Stimulated activated CD8-positive, alpha-beta memory T cell treated with anti-CD3 and anti-CD28 coated beads, Interleukin-4, amount 100 ng/mL, for 1 hour (primary cell): ENCODE data around the gene CDK19.
"Not testable (repeated sequence)": the region's sequence is repeated elsewhere in the genome, so short reads cannot be mapped to it uniquely, and the experiment has no call there.

Experiments
- DNase-seq, 2 donors: peaks; one replicate each; pipeline ENCODE4 v3.0.0-alpha.2; 2020; ENCODE audit warnings: low read depth in 2 of 2, low spot score in 1 of 2

The CDK19 gene

DNA sequence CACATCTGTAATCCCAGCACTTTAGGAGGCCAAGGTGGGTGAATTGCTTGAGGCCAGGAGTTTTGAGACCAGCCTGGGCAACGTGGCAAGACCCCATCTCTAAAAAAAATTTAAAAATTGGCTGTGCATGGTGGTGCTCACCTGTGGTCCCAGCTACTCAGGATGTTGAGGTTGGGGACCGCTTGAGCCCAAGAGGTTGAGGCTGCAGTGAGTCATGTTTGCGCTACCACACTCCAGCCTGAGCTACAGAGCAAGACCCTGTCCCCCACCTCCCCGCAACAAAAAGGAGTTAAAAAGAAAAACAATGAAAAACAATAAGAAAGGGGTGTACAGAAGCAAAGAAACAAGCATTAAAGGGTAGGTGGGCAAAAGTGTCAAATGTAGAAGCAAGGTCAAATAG is 57.3 kb downstream of the CDK19 start:
- no peak for DNase-seq

DNA sequence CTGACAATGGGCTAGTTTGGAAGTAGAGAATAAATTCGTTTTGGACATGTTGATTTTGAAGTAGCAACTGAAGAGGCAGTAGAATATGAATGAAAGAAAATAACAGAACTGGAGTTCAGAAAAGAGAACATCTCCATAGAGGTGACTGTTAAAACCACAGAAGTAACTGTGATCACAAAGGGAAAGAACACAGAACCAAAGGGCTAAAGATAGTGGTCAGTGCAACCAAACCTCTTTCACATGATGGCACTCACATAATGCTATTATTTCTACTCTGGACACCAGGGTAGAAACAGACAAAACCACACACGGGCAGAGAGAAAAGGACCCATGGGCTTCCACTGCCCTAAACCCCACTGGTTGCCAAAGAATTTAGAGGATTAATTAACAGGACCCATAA is 58.5 kb downstream of the CDK19 start:
- DNase-seq = no peak

DNA sequence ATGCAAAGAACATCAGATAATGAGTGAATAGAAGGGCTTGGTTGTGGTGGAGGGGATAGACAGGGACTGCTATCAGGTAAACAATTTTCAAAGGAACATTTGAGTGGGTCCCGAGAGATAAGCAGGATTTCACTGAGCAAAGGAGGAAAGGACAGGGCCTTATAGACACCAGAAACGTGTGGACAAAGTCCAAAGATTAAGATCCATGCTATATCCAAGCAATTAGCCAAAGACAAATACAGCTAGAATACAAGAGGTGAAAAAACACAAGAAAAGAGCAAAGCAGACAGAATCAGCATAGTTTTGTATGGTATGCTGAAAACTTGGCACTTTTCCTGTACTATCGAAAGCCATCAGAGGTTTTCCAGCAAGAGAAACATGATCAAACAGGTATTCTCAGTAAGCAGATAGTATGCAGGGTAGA is 59.8 kb downstream of the CDK19 start:
- no peak for DNase-seq

DNA sequence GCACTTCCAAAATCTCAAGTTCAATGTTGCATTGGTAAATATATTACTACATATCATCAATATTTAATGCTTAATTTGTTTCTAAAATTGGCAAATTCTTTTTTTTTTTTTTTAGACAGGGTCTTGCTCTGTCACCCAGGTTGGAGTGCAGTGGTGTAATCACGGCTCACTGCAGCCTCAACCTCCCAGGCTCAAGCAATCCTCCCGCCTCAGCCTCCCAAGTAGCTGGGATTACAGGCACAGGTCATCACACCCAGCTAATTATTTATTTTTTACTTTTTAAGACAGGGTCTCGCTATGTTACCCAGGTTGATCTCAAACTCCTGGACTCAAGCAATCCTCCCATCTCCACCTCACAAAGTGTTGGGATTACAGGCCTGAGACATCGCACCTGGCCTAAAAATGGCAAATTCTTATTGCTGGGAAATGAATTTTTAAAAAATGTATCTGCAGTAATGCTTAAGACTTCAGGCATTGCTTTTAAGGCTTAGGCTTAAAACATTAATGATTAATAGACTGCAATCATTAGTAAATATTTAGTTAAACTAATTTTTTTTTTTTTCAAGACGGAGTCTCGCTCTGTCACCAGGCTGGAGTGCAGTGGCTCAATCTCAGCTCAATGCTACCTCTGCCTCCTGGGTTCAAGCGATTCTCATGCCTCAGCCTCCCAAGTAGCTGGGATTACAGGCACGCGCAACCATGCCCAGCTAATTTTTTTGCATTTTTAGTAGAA is 61.2 kb downstream of the CDK19 start:
- DNase-seq = not testable (repeated sequence)

DNA sequence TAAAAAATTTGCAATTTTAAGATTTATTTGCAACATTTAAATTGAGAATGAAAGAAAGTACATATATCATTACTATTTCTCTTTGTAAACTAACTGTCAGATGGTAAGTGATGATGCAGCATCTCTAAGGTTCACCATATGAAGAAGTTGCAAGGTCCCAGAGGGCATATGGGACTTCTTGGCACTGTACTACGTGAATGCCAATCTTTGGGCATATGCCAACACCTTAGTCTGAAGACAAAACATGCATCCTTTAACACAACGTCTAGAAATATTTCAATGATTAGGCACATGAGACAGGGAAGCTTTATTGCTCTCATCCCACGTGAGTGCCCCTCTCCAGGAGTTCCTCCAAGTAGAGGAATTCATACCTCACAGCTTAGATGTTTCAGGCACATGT is 66.8 kb downstream of the CDK19 start:
- no peak for DNase-seq

DNA sequence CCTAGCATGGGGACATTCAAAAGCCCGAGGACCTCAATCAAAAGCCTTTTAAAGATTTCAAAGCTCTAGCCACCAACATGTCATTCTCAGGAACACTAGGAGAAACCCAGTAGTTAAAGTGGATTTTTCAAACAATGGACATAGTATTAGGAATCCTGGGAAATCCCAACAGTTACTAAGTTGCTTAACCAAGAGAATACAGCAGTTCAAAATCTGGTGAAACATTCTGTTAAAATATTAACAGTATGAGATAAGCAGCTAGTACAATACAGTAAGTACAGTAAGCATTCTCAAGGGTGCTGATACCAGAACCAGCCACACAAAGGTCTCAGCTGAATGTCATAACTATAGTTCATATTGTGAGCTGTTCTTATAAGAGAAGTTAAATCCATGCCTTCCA is 68.6 kb downstream of the CDK19 start:
- no peak for DNase-seq

DNA sequence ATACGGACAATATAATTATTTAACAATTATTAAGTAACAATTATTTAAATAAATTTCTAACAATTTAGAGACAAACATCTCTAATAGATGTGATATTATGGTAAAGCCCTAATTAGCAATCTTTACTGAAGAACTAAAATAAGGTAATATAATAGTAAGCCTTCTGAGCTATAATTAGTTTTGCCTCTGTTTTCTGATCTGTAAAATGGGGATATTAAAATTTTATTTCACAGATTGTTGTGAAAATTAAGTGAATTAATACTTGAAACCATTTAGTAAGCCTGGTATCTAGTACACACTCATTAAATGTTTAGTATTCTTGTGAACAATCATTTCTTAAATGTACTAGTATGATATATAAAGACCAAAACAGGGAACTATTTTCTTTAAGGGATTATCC is 70.3 kb downstream of the CDK19 start:
- DNase-seq = no peak

DNA sequence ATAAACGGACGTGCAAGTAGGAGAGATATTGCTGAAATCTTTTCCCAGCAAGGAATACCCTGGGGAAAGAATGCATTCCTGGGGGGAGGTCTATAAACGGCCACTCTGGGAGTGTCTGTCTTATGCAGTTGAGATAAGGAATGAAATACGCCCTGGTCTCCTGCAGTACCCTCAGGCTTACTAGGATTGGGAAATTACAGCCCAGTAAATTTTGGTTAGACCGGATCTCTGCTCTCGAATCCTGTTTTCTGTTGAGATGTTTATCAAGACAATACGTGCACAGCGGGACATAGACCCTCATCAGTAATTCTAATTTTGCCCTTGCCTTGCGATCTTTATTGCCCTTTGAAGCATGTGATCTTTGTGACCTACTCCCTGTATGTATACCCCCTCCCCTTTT is 72.7 kb downstream of the CDK19 start:
- DNase-seq = not testable (repeated sequence)

DNA sequence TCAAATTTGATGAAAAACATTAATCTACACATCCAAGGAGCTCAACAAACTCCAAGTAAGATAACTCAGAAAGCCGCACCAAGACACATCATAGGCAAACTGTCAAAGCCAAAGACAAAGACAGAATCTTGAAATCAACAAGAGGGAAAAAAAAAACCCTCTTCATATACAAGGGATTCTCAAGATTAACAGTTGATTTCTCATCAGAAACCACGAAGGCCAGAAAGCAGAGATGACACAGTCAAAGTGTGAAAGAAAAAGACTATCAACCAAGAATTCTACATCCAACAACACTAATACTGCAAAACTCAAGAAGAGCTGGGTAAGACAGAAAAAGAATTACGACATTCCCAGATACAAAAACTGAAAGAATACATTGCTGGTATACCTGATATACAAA is 73.8 kb downstream of the CDK19 start:
- no peak for DNase-seq

DNA sequence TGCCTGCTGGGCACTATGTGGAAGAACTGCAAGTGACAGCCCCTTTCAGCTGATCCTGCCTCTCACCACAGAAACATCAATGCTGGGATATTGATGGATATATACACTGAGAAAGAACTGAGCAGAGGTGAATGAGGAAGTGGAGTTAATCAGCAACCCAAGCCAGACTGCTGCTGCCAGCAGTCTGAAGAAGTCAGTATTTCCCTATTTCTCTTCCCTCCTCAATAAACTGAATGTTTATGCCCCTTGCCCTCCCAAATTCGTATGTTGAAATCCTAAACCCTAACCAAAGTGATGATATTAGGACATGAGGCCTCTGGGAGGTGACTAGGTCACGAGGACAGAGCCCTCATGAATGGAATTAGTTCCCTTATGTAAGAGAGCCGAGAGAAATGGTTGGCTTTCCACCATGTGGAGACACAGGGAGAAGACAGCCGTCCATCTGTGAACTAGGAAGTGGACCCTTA is 76.3 kb downstream of the CDK19 start:
- no peak for DNase-seq

DNA sequence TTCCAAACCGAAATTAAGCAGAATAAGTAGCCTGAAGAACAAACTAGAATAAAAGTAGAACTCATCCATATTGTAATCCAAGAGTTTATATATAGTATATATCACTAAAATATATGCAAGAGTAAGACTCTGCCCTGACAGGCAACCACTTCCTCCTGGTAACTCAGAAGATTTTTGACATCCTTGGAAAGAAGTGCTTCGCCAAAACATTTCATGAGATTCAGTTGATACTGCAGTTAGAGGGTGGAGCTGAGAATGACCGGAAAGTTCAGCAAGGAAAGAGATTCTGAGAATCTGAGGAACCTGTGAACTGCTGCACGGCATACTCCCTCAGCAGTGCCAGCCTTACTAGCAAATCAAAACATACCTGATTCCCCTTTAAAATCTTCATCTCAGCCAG is 79.6 kb downstream of the CDK19 start:
- DNase-seq = no peak

DNA sequence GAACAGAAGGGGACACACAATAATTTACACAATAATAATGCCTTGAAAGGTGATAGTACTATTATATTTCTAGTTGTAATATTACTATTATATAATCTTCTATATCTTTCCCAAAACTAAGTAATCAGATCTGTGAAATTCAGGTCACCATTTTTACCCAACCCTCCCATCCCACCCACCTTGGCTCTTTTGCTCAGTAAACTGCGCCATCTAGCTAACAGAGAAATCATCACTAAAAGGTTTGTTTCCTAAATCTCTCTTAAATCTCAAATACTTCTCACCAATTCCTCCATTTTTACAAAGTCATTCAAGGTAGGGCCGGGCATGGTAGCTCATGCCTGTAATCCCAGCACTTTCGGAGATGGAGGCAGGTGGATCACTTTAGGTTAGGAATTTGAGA is 83.4 kb downstream of the CDK19 start:
- DNase-seq = no peak

DNA sequence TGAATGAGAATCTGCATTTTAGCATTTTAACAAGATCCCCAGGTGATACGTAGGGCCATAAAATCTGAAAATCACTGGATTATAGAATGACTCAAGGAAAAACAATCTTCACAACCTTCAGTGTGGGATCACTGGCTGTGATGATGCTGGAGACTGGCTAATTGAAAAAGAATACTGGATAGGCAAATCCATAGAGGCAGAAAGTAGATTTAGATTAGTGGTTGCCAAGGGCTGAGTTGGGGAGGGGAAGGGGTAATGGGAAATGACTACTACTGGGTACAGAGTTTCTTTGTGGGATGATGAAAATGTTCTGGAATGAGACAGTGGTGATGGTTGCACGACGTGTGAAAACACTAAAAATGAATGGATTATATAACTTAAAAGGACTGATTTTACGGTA is 84.1 kb downstream of the CDK19 start:
- DNase-seq = no peak

DNA sequence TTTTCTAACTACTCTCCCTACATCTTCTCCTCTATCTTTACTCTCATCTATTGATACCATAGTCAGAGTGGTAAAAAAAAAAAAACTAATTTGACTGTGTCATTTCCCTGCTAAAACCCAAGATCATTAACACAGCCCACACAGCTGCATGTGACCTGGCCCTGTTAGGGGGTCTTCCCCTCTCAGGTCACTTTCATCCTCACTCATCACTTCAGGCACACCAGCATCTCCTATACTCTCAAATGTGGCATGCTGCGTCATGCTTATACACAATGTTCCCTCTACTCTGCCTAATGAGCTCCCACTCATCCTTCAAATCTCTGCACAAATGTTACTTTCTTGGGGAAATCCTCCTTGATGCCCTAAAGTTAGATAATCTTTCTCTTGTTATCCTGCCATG is 86.8 kb downstream of the CDK19 start:
- DNase-seq = no peak

DNA sequence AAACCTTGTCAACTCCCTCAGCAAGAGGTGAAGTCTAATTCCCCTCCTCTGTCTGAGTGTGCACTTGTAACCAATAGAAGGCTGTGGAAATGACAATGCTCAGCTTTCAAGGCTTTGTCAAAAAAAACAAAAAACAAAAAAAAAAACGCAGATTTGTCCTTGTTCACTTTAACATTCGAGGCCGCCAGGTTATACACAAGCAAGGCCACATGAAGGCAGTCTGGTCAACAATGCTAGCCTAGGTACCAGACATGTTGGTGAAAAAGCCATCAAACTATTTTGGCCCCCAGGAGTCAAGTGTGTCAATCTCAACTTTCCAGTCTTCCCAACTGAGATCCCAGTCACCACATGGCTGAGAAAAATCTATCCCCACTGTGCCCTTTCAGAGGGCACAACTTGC is 92.3 kb downstream of the CDK19 start:
- no peak for DNase-seq

DNA sequence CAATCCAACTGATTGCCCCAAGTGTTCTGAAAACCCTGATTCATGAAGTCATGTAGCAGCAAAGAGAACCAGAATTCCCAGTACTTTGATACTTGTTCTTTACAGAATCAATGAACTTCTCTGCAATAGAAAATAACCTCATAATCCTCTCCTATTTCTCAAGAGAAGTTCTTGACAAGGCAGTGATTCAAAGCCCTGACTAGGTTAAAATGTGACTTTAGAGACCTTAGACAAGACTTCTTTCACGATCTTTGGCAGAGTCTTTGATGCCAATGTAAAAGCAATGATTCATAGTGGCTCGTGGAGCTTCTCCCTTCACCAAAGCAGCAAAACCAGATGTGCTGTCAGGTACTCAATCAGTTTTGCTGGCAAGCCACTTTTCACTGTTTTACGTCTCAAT is 95.2 kb downstream of the CDK19 start:
- DNase-seq = no peak

DNA sequence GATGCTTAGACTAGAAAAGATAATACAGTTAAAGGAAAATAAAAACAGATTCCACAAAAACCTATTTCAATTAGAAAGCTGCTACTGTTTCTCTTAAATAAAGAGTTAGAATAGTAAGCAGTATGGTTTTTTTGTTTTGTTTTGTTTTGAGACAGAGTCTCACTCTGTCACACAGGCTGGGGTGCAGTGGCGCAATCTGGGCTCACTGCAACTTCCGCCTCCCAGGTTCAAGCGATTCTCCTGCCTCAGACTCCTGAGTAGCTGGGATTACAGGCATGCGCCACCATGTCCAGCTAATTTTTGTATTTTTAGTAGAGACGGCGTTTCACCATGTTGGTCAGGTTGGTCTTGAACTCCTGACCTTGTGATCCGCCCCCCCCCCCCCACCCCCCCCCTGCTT is 95.7 kb downstream of the CDK19 start:
- DNase-seq = not testable (repeated sequence)

DNA sequence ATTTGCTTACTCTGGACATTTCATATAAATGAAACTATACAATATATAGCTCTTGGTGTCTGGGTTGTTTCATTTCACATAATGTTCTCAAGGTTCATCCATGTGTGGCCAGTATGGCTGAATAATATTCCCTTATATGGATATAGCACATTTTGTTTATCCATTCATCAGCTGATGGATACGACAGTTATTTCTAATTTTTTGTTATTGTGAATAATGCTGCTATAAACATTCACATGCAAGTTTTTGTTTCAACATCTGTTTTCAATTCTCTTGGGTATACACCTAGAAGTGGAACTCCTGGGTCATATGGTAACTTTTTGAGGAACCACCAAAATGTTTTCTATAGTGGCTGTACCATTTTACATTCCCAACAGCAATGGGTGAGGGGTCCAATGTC is 101.1 kb downstream of the CDK19 start:
- DNase-seq = no peak

DNA sequence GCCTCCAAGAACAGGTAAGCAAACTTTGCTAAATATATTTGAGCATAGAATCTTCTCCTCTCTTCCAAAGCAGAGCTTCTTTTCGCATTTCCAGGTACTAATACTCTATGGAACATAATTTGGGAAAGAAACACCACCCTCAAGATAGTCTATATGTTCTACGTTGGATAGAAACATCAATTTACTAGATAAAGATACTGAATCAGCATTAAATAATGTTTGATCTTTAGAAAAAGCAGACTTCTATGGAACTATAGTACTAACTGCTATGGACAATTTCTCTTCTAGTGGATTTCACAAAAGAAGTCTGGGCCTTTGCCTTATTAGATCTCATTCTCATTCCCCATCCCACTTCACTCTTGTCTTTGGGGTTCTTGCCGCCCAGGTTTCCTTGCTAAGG is 103.0 kb downstream of the CDK19 start:
- DNase-seq = no peak

DNA sequence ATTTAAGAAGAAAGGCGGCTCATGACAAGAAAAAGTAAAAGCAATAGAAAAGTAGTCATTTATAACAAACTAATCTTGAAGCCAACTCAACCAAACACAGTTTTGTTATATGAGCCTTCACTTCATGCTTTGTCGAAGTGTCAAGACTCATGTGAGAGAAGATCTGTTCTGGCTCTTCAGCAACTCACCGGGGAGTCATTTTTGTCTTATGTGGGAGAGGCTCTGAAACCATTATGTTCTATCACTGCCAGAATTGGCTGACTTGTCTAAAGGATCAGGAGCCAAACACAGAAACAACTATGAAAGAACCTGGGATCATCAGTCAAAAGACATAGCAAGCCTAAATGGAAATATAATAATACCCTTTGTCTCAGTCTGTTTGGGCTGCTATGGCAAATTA is 105.2 kb downstream of the CDK19 start:
- DNase-seq = no peak

DNA sequence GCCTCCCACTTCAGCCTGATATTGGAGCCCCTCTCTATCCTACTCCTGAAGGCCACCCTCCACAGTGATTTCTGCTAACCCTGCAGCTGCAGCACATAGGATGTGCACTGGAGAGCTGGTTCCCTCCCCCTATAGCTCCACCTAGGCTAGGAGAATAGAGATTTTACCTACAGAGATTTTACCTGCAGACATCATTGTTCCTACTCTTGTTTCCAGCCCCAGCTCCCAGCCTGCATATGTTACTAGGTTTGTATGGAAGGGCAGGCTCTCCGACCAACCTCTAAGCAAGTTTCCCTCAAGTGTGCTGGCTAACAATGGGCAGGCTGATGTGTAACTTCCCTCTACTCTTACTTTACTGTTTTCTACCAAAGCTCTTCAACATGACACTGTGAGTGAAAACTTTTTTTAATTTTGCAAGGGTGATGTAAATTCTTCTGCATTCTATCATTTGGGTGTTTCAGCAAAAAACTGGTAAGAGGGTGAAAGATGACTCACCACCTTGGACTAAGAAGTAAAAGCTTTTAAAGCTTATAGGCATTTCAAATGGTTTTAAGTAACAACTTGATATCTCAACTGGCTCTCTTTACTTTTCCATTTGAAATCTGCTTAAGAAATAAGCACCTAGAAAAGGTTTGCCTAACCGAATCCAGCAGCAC is 106.8 kb downstream of the CDK19 start:
- DNase-seq = no peak

DNA sequence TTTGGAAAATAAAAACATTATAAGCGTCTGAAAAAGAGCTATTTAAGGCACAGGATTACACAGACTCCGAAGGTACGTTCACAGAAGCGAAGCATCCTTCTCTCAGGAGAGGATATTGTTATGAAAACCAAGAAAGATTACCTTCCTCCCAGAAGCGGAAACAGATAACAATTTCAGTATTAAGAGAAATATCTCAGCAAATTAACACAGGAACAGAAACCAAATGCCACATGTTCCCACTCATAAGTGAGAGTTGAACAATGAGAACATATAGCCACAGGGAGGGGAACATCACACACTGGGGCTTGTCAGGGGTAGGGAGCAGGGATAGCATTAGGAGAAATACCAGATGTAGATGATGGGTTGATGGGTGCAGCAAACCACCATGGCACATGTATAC is 109.7 kb downstream of the CDK19 start:
- no peak for DNase-seq
